ENCODE results near the gene SLC15A4. TPM values are rescaled to one million over a fixed set of nuclear protein-coding genes. Genes with fewer than 3 reads are reported as not detected.

The SLC15A4 gene
- polyA plus RNA-seq, 1 of the 3 experiments (the other 2 are of a cell fraction): 14.5 TPM

- no peak for TF ChIP-seq EZH2phosphoT487 (IDR thresholded peaks at IDR 0.05; ENCODE audit: borderline replicate concordance, low read depth)
- TF ChIP-seq CHD2 (IDR thresholded peaks at IDR 0.05; ENCODE audit: low read length, partially characterized antibody): no peak
Measured at GRCh38 chr12:128853600-128854197, 29.9 kb upstream of the SLC15A4 start (continued).

GRCh38 chr12:128852885-128853599 lies 29.3 kb upstream of the SLC15A4 start, which contains the start of gene GLT1D1:
TSS of gene GLT1D1 (plus strand) at chr12:128853478. CDS start at chr12:128853582, 104 bp downstream.
- WGBS (ENCODE audit: low lambda C conversion rate): 42% methylated on average over 8 of the region's 56 CpGs
- Histone ChIP-seq H3K9ac (no peak within 1 kb of the TSS), H3K9me3 (no peaks in the 10 kb centered on the region), H4K20me1 (ENCODE audit: insufficient read depth) (no peaks in the 10 kb centered on the region), H3K4me1 (ENCODE audit: control insufficient read depth in 1 of 2, insufficient read depth in 2 of 2, low read depth in 1 of 2, low read length in 1 of 2) (no peaks in the 10 kb centered on the region), H3K36me3 (replicated peaks in 1 of 2; ENCODE audit: control insufficient read depth in 1 of 2, insufficient read depth in 2 of 2, low read length in 1 of 2) (no peaks in the 10 kb centered on the region), H3K79me2 (ENCODE audit: insufficient read depth) (no peaks in the 10 kb centered on the region), H3F3A (replicated peaks; ENCODE audit: insufficient read depth) (no peaks in the 10 kb centered on the region), H3K4me2 (no peak within 1 kb of the TSS), H3K27ac (ENCODE audit: low read depth in 2 of 2, low read length in 1 of 2) (no peak within 1 kb of the TSS), H3K27me3 (ENCODE audit: insufficient read depth) (no peaks in the 10 kb centered on the region), H3K9me2 (no peaks in the 10 kb centered on the region), H3K4me3 (ENCODE audit: low read depth in 2 of 2, low read length in 1 of 2) (peak within 1 kb of the TSS in 1 of 2 experiments; percentile 39; a peak in 2 of 4 replicates), H2AFZ (ENCODE audit: low read depth) (no peak within 1 kb of the TSS)
- no peak for TF ChIP-seq EZH2phosphoT487 (IDR thresholded peaks at IDR 0.05; ENCODE audit: borderline replicate concordance, low read depth)
- TF ChIP-seq TAF1 (IDR thresholded peaks at IDR 0.05; ENCODE audit: borderline replicate concordance, low read depth, low read length): no peak
- TF ChIP-seq NRF1 (IDR thresholded peaks at IDR 0.05; ENCODE audit: low read depth, low read length): no peak
- TF ChIP-seq JUND (IDR thresholded peaks at IDR 0.05): no peak
- no peak for TF ChIP-seq TCF12 (IDR thresholded peaks at IDR 0.05)
- no peak for TF ChIP-seq SMC3 (IDR thresholded peaks at IDR 0.05; ENCODE audit: low read depth, low read length)
- TF ChIP-seq TEAD4 (IDR thresholded peaks at IDR 0.05; ENCODE audit: borderline replicate concordance, insufficient read depth): no peak
- TF ChIP-seq GATA2 (CRISPR knock-in tag; IDR thresholded peaks at IDR 0.05): no peak
- no peak for TF ChIP-seq GABPA (IDR thresholded peaks at IDR 0.05; ENCODE audit: low read depth)
- no peak for TF ChIP-seq CTCF (IDR thresholded peaks at IDR 0.05)
- TF ChIP-seq SIN3A (IDR thresholded peaks at IDR 0.05; ENCODE audit: borderline replicate concordance, low read depth, low read length): no peak
- TF ChIP-seq USF1 (IDR thresholded peaks at IDR 0.05; ENCODE audit: borderline replicate concordance, low read depth): no peak
- no peak for TF ChIP-seq NFIC (IDR thresholded peaks at IDR 0.05; ENCODE audit: borderline replicate concordance)
- no peak for DNase-seq
- ChIA-PET POLR2A (interaction anchor here (1.3 kb wide), 1 partner anchor 29 kb away, joined by 5 read pairs; the partner anchor contains the start of gene SLC15A4), CTCF (interaction anchor here (1.2 kb wide), 1 partner anchor 27 kb away, joined by 4 read pairs; no protein-coding TSS in a partner anchor)

Data from SK-N-SH (cell line).